Mesothelial cell of epicardium (in vitro differentiated cells): ENCODE measurements around the gene JAKMIP2. TPM values are rescaled to one million over a fixed set of nuclear protein-coding genes. Genes with fewer than 3 reads are reported as not detected.

Experiments
- DNase-seq, 2 experiments: peaks; one replicate each; pipeline ENCODE4 v3.0.0; 2021; ENCODE audit warnings: low spot score in 2 of 2; ENCODE audit not compliant: unreplicated experiment in 2 of 2
- H3K27ac Mint-ChIP-seq: 2 replicates; pipeline ENCODE4 v1.8.0; 2021; ENCODE audit warnings: mixed read lengths
- H3K27me3 Mint-ChIP-seq: 2 replicates; pipeline ENCODE4 v1.8.0; 2021; ENCODE audit warnings: low read depth, mixed read lengths
- H3K36me3 Mint-ChIP-seq: 2 replicates; pipeline ENCODE4 v1.8.0; 2021; ENCODE audit warnings: mixed read lengths
- H3K4me1 Mint-ChIP-seq: 2 replicates; pipeline ENCODE4 v1.8.0; 2021; ENCODE audit warnings: mixed read lengths
- H3K4me3 Mint-ChIP-seq: 2 replicates; pipeline ENCODE4 v1.8.0; 2021; ENCODE audit warnings: mild to moderate bottlenecking, moderate library complexity, mixed read lengths
- H3K9me3 Mint-ChIP-seq: 2 replicates; pipeline ENCODE4 v1.8.0; 2021; ENCODE audit warnings: mixed read lengths
- CTCF ChIP-seq: fragments of 200-600 bp; sonication (generic); IDR thresholded peaks from one replicate; pipeline ENCODE4 v1.5.0; 2021; ENCODE audit warnings: antibody characterized with exemption; ENCODE audit not compliant: unreplicated experiment
- total RNA-seq: library from RNA; stranded (reverse); gene quantifications from 3 replicates; pipeline ENCODE4 v1.2.1, GENCODE V29; 2021

JAKMIP2 gene
- total RNA-seq, 1 donor from 2014 or later, result 5.1 TPM

GRCh38 chr5:147675168-147675567 is 107.4 kb downstream of the JAKMIP2 start:
- no peak for TF ChIP-seq CTCF
- Mint-ChIP-seq H3K36me3 (peaks cover 4% of the 10 kb centered on the region), H3K4me3 (no peak overlapping the region), H3K27me3 (no peaks in the 10 kb centered on the region), H3K4me1 (no peaks in the 10 kb centered on the region), H3K9me3 (no peaks in the 10 kb centered on the region), H3K27ac (no peak overlapping the region)
- no peak for DNase-seq

- H3K27ac Mint-ChIP-seq, result no peak overlapping the region
- DNase-seq, result no peak
- H3K36me3 Mint-ChIP-seq, result peaks cover 4% of the 10 kb centered on the region
- no peaks in the 10 kb centered on the region for H3K9me3 Mint-ChIP-seq
- H3K27me3 Mint-ChIP-seq, result no peaks in the 10 kb centered on the region
- no peaks in the 10 kb centered on the region for H3K4me1 Mint-ChIP-seq
- H3K4me3 Mint-ChIP-seq, result no peak overlapping the region
- no peak for TF ChIP-seq CTCF
These were observed 108.1 kb downstream of the JAKMIP2 start for GRCh38 chr5:147674411-147674810.

- peaks cover 4% of the 10 kb centered on the region for H3K36me3 Mint-ChIP-seq
- no peak overlapping the region for H3K27ac Mint-ChIP-seq
- H3K4me1 Mint-ChIP-seq, result no peaks in the 10 kb centered on the region
- no peaks in the 10 kb centered on the region for H3K9me3 Mint-ChIP-seq
- no peak for DNase-seq
- no peak for TF ChIP-seq CTCF
- no peak overlapping the region for H3K4me3 Mint-ChIP-seq
- no peaks in the 10 kb centered on the region for H3K27me3 Mint-ChIP-seq
These were observed 108.7 kb downstream of the JAKMIP2 start for GRCh38 chr5:147673791-147674190.

GRCh38 chr5:147673266-147673665 is 109.3 kb downstream of the JAKMIP2 start:
- Mint-ChIP-seq H3K4me1 (no peaks in the 10 kb centered on the region), H3K27ac (no peak overlapping the region), H3K36me3 (peaks cover 4% of the 10 kb centered on the region), H3K9me3 (no peaks in the 10 kb centered on the region), H3K4me3 (no peak overlapping the region), H3K27me3 (no peaks in the 10 kb centered on the region)
- no peak for TF ChIP-seq CTCF
- DNase-seq, result no peak

GRCh38 chr5:147671365-147671764 is 111.2 kb downstream of the JAKMIP2 start:
- H3K36me3 Mint-ChIP-seq, result peaks cover 4% of the 10 kb centered on the region
- DNase-seq, result no peak
- no peaks in the 10 kb centered on the region for H3K4me1 Mint-ChIP-seq
- no peak for TF ChIP-seq CTCF
- no peaks in the 10 kb centered on the region for H3K27me3 Mint-ChIP-seq
- H3K9me3 Mint-ChIP-seq, result no peaks in the 10 kb centered on the region
- H3K4me3 Mint-ChIP-seq, result no peak overlapping the region
- no peak overlapping the region for H3K27ac Mint-ChIP-seq

- H3K4me3 Mint-ChIP-seq, result no peak overlapping the region
- H3K9me3 Mint-ChIP-seq, result no peaks in the 10 kb centered on the region
- TF ChIP-seq CTCF, result no peak
- no peaks in the 10 kb centered on the region for H3K4me1 Mint-ChIP-seq
- DNase-seq, result no peak
- no peak overlapping the region for H3K27ac Mint-ChIP-seq
- H3K27me3 Mint-ChIP-seq, result no peaks in the 10 kb centered on the region
- peaks cover 4% of the 10 kb centered on the region for H3K36me3 Mint-ChIP-seq
These were observed 111.7 kb downstream of the JAKMIP2 start for GRCh38 chr5:147670815-147671214.
